ENCODE results near the gene NCOA3. TPM values are rescaled to one million over a fixed set of nuclear protein-coding genes. Genes with fewer than 3 reads are reported as not detected.

NCOA3 gene
- total and polyA plus RNA-seq, 2 of the 8 experiments (the other 6 are each of a cell fraction or from before 2014, with no cell fraction given): 7.9 to 24.7 TPM

DNA sequence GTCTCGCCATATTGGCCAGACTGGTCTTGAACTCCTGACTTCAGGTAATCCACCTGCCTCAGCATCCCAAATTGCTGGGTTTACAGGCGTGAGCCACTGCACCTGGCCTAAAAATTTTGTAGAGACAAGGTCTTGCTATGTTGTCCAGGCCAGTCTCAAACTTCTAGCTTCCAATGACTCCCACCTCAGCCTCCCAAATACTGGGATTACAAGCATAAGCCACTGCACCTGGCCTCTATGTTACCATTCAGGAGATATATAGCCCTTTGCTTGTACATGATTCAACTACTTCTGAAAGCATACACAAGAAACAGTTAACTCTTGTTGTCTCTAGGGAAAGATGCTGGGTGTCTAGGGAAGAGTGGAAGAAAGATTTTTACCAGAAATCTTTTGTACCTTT lies 19.0 kb upstream of the NCOA3 start (continued):
- TF ChIP-seq CTCF (IDR thresholded peaks at IDR 0.05; ENCODE audit: control extremely low read depth in 1 of 3, insufficient read depth in 1 of 3, low read depth in 1 of 3, low read length in 3 of 3) (no peak), PHF8 (conservative IDR thresholded peaks at IDR 0.05; ENCODE audit: low read depth, low read length) (no peak), RBBP5 (IDR thresholded peaks at IDR 0.05; ENCODE audit: borderline replicate concordance, low read depth, low read length) (no peak)
